Ovary (tissue), 3 donors: ENCODE measurements around the gene CD48.

Experiments
- POLR2A ChIP-seq: fragments of 450-650 bp; IDR thresholded peaks from one replicate; pipeline ENCODE4 v1.6.1; 2017; ENCODE audit warnings: antibody characterized with exemption, mild to moderate bottlenecking, moderate library complexity
- TF ChIP-seq, protein P1 (sequence below), 3 donors: fragments of 450-650 bp in 2 of 3; fragments of 200-600 bp in 1 of 3; IDR thresholded peaks; one replicate each; pipeline versions ENCODE4 v1.5.1 to v1.8.0; 2016 to 2022; ENCODE audit warnings: antibody characterized with exemption in 3 of 3, mild to moderate bottlenecking in 1 of 3
- donor health status: DM: no; HTN: no; CAD: no.

DNA sequence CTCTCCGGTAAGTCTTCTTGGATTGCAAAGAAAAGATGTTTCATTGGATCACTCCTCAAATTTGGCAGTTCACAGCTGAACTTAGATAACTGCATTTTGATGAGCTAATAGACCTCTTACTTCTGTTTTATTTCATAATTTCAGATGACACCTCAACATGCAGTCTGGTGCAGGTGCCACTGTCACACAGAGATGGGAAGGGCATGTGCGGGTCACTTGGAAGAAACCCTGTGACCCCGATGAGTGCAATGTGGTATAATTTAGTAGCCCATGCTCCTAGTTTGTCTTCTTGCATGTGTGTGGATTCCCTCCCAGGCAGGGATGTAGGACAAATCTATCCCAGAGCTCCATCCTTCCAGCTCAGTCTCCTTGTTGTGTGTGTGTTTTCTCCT lies 64.3 kb downstream of the CD48 start:
- TF ChIP-seq, protein P1, sequence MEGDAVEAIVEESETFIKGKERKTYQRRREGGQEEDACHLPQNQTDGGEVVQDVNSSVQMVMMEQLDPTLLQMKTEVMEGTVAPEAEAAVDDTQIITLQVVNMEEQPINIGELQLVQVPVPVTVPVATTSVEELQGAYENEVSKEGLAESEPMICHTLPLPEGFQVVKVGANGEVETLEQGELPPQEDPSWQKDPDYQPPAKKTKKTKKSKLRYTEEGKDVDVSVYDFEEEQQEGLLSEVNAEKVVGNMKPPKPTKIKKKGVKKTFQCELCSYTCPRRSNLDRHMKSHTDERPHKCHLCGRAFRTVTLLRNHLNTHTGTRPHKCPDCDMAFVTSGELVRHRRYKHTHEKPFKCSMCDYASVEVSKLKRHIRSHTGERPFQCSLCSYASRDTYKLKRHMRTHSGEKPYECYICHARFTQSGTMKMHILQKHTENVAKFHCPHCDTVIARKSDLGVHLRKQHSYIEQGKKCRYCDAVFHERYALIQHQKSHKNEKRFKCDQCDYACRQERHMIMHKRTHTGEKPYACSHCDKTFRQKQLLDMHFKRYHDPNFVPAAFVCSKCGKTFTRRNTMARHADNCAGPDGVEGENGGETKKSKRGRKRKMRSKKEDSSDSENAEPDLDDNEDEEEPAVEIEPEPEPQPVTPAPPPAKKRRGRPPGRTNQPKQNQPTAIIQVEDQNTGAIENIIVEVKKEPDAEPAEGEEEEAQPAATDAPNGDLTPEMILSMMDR (IDR thresholded peaks at IDR 0.05), result no peak
- no peak for TF ChIP-seq POLR2A
